ENCODE results near the gene ESRRA. TPM values are rescaled to one million over a fixed set of nuclear protein-coding genes. Genes with fewer than 3 reads are reported as not detected.

The ESRRA gene
- total and polyA plus RNA-seq, 12 donors: 18.2 to 74.4 (median 54.5) TPM

DNA sequence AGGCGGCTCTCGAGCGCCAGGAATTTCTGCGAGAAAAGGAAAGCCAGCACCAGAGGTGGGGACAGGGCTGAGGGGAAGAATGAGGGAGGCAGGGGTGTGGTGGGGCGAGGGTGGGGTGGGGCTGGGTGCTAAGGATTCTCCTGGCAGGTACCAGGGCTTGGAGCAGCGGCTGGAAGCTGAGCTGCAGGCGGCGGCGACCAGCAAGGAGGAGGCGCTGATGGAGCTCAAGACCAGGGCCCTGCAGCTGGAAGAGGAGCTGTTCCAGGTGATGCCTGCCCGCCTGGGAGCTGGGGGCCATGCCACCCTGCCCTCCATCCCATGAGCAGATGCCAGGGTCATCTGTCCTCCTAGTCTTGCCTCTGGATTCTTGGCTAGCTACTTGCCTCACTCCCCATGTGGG, 44.1 kb downstream of the ESRRA start:
- DNase-seq: no peak
- no peaks in the 10 kb centered on the region for H3K4me1 ChIP-seq (replicated peaks in 1 of 2)
- H3K4me3 ChIP-seq: no peak overlapping the region
- 88 to 97% (median 90%) methylated on average over 6 to 11 of the region's 11 CpGs for whole genome bisulfite sequencing, 4 donors
- TF ChIP-seq POLR2A (IDR thresholded peaks at IDR 0.05): no peak
- TF ChIP-seq, protein P1, sequence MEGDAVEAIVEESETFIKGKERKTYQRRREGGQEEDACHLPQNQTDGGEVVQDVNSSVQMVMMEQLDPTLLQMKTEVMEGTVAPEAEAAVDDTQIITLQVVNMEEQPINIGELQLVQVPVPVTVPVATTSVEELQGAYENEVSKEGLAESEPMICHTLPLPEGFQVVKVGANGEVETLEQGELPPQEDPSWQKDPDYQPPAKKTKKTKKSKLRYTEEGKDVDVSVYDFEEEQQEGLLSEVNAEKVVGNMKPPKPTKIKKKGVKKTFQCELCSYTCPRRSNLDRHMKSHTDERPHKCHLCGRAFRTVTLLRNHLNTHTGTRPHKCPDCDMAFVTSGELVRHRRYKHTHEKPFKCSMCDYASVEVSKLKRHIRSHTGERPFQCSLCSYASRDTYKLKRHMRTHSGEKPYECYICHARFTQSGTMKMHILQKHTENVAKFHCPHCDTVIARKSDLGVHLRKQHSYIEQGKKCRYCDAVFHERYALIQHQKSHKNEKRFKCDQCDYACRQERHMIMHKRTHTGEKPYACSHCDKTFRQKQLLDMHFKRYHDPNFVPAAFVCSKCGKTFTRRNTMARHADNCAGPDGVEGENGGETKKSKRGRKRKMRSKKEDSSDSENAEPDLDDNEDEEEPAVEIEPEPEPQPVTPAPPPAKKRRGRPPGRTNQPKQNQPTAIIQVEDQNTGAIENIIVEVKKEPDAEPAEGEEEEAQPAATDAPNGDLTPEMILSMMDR (IDR thresholded peaks at IDR 0.05): no peak
- H3K9me3 ChIP-seq (replicated peaks in 1 of 3): no peaks in the 10 kb centered on the region
- no peaks in the 10 kb centered on the region for H3K27me3 ChIP-seq
- intact Hi-C loops (cut with DNase I): no loop called here
- no peaks in the 10 kb centered on the region for H3K36me3 ChIP-seq (replicated peaks in 1 of 2)
- H3K27ac ChIP-seq: no peak overlapping the region

DNA sequence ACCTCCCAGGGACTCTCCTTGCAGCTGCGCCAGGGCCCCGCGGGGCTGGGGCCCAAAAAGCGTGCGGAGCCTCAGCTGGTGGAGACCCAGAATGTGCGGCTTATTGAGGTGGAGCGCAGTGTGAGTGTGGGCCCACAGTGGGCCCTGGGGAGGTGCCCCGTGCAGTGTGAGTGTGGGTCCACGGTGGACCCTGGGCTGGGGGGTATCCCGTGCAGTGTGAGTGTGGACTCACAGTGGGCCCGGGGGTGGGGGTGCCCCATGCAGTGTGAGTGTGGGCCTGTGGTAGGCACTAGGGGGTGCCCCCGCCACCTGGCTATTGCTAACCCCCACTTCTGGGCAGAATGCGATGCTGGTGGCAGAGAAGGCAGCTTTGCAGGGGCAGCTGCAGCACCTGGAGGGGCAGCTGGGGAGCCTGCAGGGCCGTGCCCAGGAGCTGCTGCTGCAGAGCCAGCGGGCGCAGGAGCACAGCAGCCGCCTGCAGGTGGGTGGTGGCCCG, 45.9 kb downstream of the ESRRA start:
- 92 to 96% (median 94%) methylated on average over 14 to 18 of the region's 18 CpGs for WGBS, 4 donors
- intact Hi-C loops (cut with DNase I): loop anchor here (5.0 to 10.0 kb wide), 2 partner anchors 39 to 304 kb away; no protein-coding TSS in a partner anchor
- Histone ChIP-seq H3K4me3 (no peak overlapping the region), H3K36me3 (replicated peaks in 1 of 2) (no peaks in the 10 kb centered on the region), H3K9me3 (replicated peaks in 1 of 3) (no peaks in the 10 kb centered on the region), H3K27me3 (no peaks in the 10 kb centered on the region), H3K4me1 (replicated peaks in 1 of 2) (peaks cover 7 to 9% of the 10 kb centered on the region in 2 donors), H3K27ac (no peak overlapping the region)
- TF ChIP-seq POLR2A (IDR thresholded peaks at IDR 0.05): no peak
- TF ChIP-seq, protein P1 (IDR thresholded peaks at IDR 0.05): no peak
- DNase-seq: no peak

- no peak overlapping the region for H3K4me3 ChIP-seq
- WGBS, 4 donors: 90 to 93% (median 91%) methylated on average over 11 to 33 of the region's 33 CpGs
These were observed 47.0 kb downstream of the ESRRA start for GRCh38 chr11:64352099-64352994.

More at GRCh38 chr11:64352099-64352994, 47.0 kb downstream of the ESRRA start:
- Histone ChIP-seq H3K4me1 (replicated peaks in 1 of 2) (peaks cover 7 to 9% of the 10 kb centered on the region in 2 donors), H3K27ac (no peak overlapping the region), H3K36me3 (replicated peaks in 1 of 2) (no peaks in the 10 kb centered on the region), H3K9me3 (replicated peaks in 1 of 3) (no peaks in the 10 kb centered on the region), H3K27me3 (no peaks in the 10 kb centered on the region)
- intact Hi-C loops (cut with DNase I): loop anchor here (5.0 to 10.0 kb wide), 2 partner anchors 40 to 302 kb away; no protein-coding TSS in a partner anchor
- TF ChIP-seq POLR2A (IDR thresholded peaks at IDR 0.05): no peak
- TF ChIP-seq, protein P1 (IDR thresholded peaks at IDR 0.05): no peak
- DNase-seq: no peak
